DOHH2 (cell line): Measurements from ENCODE around the gene GPRC5A.

ENCODE experiments used
- H3F3A ChIP-seq: fragments of 200-600 bp; sonication (generic), shearing (Covaris generic); 2 replicates; pipeline ENCODE4 v1.6.0; 2016; ENCODE audit warnings: antibody characterized with exemption, mild to moderate bottlenecking; ENCODE audit not compliant: control insufficient read depth, insufficient read depth
- H3K27ac ChIP-seq: fragments of 200-600 bp; sonication (generic); 2 replicates; pipeline ENCODE4 v1.5.1; 2014; ENCODE audit warnings: low read depth, mild to moderate bottlenecking, low read length, moderate library complexity
- H3K27me3 ChIP-seq: fragments of 200-600 bp; sonication (generic); 2 replicates; pipeline ENCODE4 v1.6.1; 2014; ENCODE audit warnings: mild to moderate bottlenecking, low read length, mixed read lengths; ENCODE audit not compliant: control insufficient read depth
- H3K36me3 ChIP-seq: fragments of 200-600 bp; sonication (generic); 2 replicates; pipeline ENCODE4 v1.6.1; 2014; ENCODE audit warnings: mild to moderate bottlenecking, low read length, moderate library complexity, mixed read lengths; ENCODE audit not compliant: control insufficient read depth
- H3K4me1 ChIP-seq: fragments of 200-600 bp; sonication (generic); 2 replicates; pipeline ENCODE4 v1.6.1; 2014; ENCODE audit warnings: mild to moderate bottlenecking, low read length, mixed read lengths; ENCODE audit not compliant: control insufficient read depth
- H3K4me2 ChIP-seq: fragments of 200-600 bp; sonication (generic); 2 replicates; pipeline ENCODE4 v1.6.0; 2014; ENCODE audit warnings: mild to moderate bottlenecking, low read length, moderate library complexity
- H3K4me3 ChIP-seq: fragments of 200-600 bp; sonication (generic); 2 replicates; pipeline ENCODE4 v1.5.1; 2014; ENCODE audit warnings: mild to moderate bottlenecking, low read length, mixed read lengths
- H3K79me2 ChIP-seq: fragments of 200-600 bp; sonication (generic); 2 replicates; pipeline ENCODE4 v1.6.1; 2014; ENCODE audit warnings: mild to moderate bottlenecking, low read length, mixed read lengths; ENCODE audit not compliant: control insufficient read depth
- H3K9me2 ChIP-seq: fragments of 200-600 bp; sonication (generic); replicated peaks from 2 replicates; pipeline ENCODE4 v1.6.1; 2014; ENCODE audit warnings: mild to moderate bottlenecking, low read length, mixed read lengths; ENCODE audit not compliant: control insufficient read depth
- H3K9me3 ChIP-seq: fragments of 200-600 bp; sonication (generic); 2 replicates; pipeline ENCODE4 v1.6.1; 2014; ENCODE audit warnings: antibody characterized with exemption, low read length, mixed read lengths; ENCODE audit not compliant: control insufficient read depth, insufficient read depth
- H4K20me1 ChIP-seq: fragments of 200-600 bp; sonication (generic); 2 replicates; pipeline ENCODE4 v1.6.0; 2014; ENCODE audit warnings: low read depth, mild to moderate bottlenecking, antibody characterized with exemption, low read length, moderate library complexity; ENCODE audit not compliant: control insufficient read depth, insufficient read depth
- CTCF ChIP-seq: fragments of 200-600 bp; sonication (generic); IDR thresholded peaks from one replicate; pipeline ENCODE4 v1.5.1; 2014; ENCODE audit warnings: antibody characterized with exemption, mild to moderate bottlenecking, low read depth, low read length; ENCODE audit not compliant: poor library complexity, severe bottlenecking
- EZH2phosphoT487 ChIP-seq: fragments of 200-600 bp; sonication (generic); IDR thresholded peaks from 2 replicates; pipeline ENCODE4 v1.6.1; 2017; ENCODE audit warnings: borderline replicate concordance, mild to moderate bottlenecking, antibody characterized with exemption, low read length, moderate library complexity, mixed read lengths

Gene GPRC5A

GRCh38 chr12:12964255-12964654 is 72.9 kb downstream of the GPRC5A start:
- no peaks in the 10 kb centered on the region for H3K79me2 ChIP-seq
- H3F3A ChIP-seq, result no peaks in the 10 kb centered on the region
- no peaks in the 10 kb centered on the region for H3K4me1 ChIP-seq
- H3K36me3 ChIP-seq, result no peaks in the 10 kb centered on the region
- H4K20me1 ChIP-seq, result no peaks in the 10 kb centered on the region
- no peak overlapping the region for H3K4me2 ChIP-seq
- no peak overlapping the region for H3K4me3 ChIP-seq
- no peaks in the 10 kb centered on the region for H3K9me3 ChIP-seq
- TF ChIP-seq EZH2phosphoT487 (no peak), CTCF (no peak)
- peaks cover 7% of the 10 kb centered on the region; the same call in 1 of the 2 replicates for H3K27me3 ChIP-seq
- no peaks in the 10 kb centered on the region for H3K9me2 ChIP-seq
- no peak overlapping the region for H3K27ac ChIP-seq

DNA sequence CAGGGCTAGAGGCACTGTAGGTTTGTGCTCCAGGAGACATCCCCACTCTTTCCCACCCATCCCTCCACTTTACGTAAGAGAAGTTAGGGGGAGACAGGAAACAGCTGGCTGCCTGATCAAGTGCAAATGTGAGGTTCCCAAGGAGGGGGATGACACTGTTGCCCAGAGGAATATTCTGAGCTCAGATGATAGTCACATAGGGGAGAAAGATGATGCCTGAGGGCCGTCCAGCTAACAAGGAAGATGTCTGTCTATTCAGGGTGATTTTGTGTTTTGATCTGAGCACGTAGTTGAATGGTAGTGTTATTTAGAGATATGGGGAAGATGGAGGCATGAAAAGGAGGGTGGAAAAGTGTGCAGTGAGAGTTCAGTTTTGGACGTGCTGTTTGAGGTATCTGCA is 74.5 kb downstream of the GPRC5A start:
- no peak overlapping the region for H3K4me3 ChIP-seq
- no peak overlapping the region for H3K27ac ChIP-seq
- H3K36me3 ChIP-seq, result no peaks in the 10 kb centered on the region
- no peaks in the 10 kb centered on the region for H3K9me2 ChIP-seq
- H3K4me1 ChIP-seq, result no peaks in the 10 kb centered on the region
- no peaks in the 10 kb centered on the region for H3F3A ChIP-seq
- no peaks in the 10 kb centered on the region for H3K79me2 ChIP-seq
- TF ChIP-seq CTCF (no peak), EZH2phosphoT487 (no peak)
- H4K20me1 ChIP-seq, result no peaks in the 10 kb centered on the region
- H3K27me3 ChIP-seq, result peaks cover 7% of the 10 kb centered on the region; the same call in 1 of the 2 replicates
- H3K4me2 ChIP-seq, result no peak overlapping the region
- no peaks in the 10 kb centered on the region for H3K9me3 ChIP-seq
